Right hindlimb (tissue), 1 donor: ENCODE results near the gene GOSR2.
"Not testable (repeated sequence)": the region's sequence is repeated elsewhere in the genome, so short reads cannot be mapped to it uniquely, and the experiment has no call there.

ENCODE experiments used
- DNase-seq: peaks from one replicate; pipeline ENCODE4 v3.0.0-alpha.2; 2018

Gene GOSR2

GRCh38 chr17:46894476-46895151, 28.3 kb upstream of the GOSR2 start:
- no peak for DNase-seq

GRCh38 chr17:46895171-46895570, 27.8 kb upstream of the GOSR2 start:
- DNase-seq: no peak

- no peak for DNase-seq
Observed at GRCh38 chr17:46896991-46897390, 26.0 kb upstream of the GOSR2 start.

GRCh38 chr17:46898364-46898763, 24.6 kb upstream of the GOSR2 start:
- no peak for DNase-seq

- no peak for DNase-seq
Observed at GRCh38 chr17:46898860-46899259, 24.1 kb upstream of the GOSR2 start.

GRCh38 chr17:46901291-46901690, 21.7 kb upstream of the GOSR2 start:
- no peak for DNase-seq

GRCh38 chr17:46903762-46904672, 18.9 kb upstream of the GOSR2 start:
- DNase-seq: no peak

- DNase-seq: no peak
Observed at GRCh38 chr17:46908068-46908737, 14.8 kb upstream of the GOSR2 start.

GRCh38 chr17:46910179-46910927, 12.6 kb upstream of the GOSR2 start:
- DNase-seq: no peak

- DNase-seq: no peak
Observed at GRCh38 chr17:46911311-46911710, 11.6 kb upstream of the GOSR2 start.

- no peak for DNase-seq
Observed at GRCh38 chr17:46915596-46915995, 7.4 kb upstream of the GOSR2 start.

- no peak for DNase-seq
Observed at GRCh38 chr17:46916211-46916610, 6.7 kb upstream of the GOSR2 start.

GRCh38 chr17:46916623-46917022, 6.3 kb upstream of the GOSR2 start:
- DNase-seq: no peak

GRCh38 chr17:46917041-46917440, 5.9 kb upstream of the GOSR2 start:
- DNase-seq: no peak

- no peak for DNase-seq
Observed at GRCh38 chr17:46917516-46917915, 5.4 kb upstream of the GOSR2 start.

- DNase-seq: not testable (repeated sequence)
Observed at GRCh38 chr17:46921962-46922361, 998 bp upstream of the GOSR2 start.

- DNase-seq: no peak
Observed at GRCh38 chr17:46922487-46922803, 515 bp upstream of the GOSR2 start.

GRCh38 chr17:46925185-46925868, 2.4 kb downstream of the GOSR2 start:
- no peak for DNase-seq

GRCh38 chr17:46928467-46929261, 5.7 kb downstream of the GOSR2 start:
- DNase-seq: no peak

- DNase-seq: no peak
Observed at GRCh38 chr17:46929413-46929812, 6.5 kb downstream of the GOSR2 start.

GRCh38 chr17:46930051-46930450, 7.1 kb downstream of the GOSR2 start:
- no peak for DNase-seq

GRCh38 chr17:46931596-46931995, 8.6 kb downstream of the GOSR2 start:
- DNase-seq: no peak
